Esophagus squamous epithelium (tissue), 4 donors: ENCODE results near the gene TECPR1.

Experiments
- POLR2A ChIP-seq, 4 donors: fragments of 450-650 bp; IDR thresholded peaks; one replicate each; pipeline ENCODE4 v1.6.1; 2017; ENCODE audit warnings: antibody characterized with exemption in 4 of 4, mild to moderate bottlenecking in 4 of 4, moderate library complexity in 3 of 4
- TF ChIP-seq, protein P1 (sequence below), 6 experiments: fragments of 450-650 bp in 4 of 6; fragments of 200-600 bp in 2 of 6; sonication (generic) in 2 of 6; IDR thresholded peaks; one replicate each; pipeline ENCODE4 v1.5.1; 2016 to 2019; ENCODE audit warnings: antibody characterized with exemption in 6 of 6, mild to moderate bottlenecking in 4 of 6, moderate library complexity in 4 of 6

DNA sequence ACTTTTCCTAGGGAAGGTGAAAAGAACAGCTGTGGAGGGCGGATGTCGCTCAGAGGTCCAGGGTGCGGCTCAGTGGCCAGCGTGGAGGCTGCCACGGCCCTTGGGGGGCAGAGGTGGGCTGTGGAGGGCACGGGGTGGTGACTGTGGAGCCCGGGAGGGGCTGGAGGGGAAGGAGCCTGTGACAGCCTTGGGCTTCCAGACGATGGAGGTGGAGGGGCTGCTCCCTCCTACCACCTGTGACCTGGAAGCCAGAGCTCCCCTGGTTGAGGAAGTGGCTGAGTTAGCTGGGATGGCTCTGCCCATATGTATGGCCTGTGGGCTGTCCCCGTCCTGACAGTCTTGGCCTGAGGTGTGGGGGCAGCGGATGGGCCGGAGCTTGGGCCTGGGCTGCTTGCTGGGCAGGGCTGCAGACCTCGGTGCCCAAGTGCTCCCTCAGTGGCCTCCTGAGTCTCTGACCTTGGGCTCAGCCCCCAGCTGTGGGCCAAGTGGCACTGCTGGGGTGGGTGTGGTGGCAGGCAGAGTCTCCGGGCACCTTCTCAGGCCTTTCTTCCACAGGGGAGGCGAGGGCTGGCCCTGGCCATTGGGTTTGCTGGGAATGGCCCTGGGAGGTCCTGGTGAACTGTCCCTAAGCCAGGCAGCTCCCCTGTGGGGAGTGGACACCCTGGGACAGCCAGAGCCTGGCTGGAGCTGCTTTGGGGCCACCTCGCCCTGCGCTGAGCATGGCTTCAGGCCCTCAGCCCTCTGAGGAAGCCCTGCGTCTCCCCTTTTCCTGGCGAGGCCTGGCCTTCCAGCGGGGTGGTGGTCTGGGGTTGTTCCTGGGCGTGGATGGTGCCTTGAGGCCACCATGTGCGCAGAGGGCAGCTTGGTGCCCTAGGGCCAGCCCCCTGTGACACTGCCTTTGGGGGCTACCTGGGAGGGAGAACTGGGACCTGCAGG lies 33.4 kb upstream of the TECPR1 start:
- TF ChIP-seq, protein P1, sequence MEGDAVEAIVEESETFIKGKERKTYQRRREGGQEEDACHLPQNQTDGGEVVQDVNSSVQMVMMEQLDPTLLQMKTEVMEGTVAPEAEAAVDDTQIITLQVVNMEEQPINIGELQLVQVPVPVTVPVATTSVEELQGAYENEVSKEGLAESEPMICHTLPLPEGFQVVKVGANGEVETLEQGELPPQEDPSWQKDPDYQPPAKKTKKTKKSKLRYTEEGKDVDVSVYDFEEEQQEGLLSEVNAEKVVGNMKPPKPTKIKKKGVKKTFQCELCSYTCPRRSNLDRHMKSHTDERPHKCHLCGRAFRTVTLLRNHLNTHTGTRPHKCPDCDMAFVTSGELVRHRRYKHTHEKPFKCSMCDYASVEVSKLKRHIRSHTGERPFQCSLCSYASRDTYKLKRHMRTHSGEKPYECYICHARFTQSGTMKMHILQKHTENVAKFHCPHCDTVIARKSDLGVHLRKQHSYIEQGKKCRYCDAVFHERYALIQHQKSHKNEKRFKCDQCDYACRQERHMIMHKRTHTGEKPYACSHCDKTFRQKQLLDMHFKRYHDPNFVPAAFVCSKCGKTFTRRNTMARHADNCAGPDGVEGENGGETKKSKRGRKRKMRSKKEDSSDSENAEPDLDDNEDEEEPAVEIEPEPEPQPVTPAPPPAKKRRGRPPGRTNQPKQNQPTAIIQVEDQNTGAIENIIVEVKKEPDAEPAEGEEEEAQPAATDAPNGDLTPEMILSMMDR (IDR thresholded peaks at IDR 0.05) = no peak
- TF ChIP-seq POLR2A (IDR thresholded peaks at IDR 0.05) = no peak
